Adipose tissue (tissue), 3 donors: Measurements from ENCODE around the gene CDKAL1. TPM values are rescaled to one million over a fixed set of nuclear protein-coding genes. Genes with fewer than 3 reads are reported as not detected.

ENCODE experiments used
- H3K27ac ChIP-seq: one replicate; pipeline ENCODE4 v1.5.1; 2013; ENCODE audit warnings: low read depth, low read length
- WGBS, 3 donors: extraction: QIAGEN DNeasy Blood & Tissue Kit; methylation state at CpG; one replicate each; pipeline ENCODE4 v1.1.7; 2013; 5-methylcytosine and 5-hydroxymethylcytosine counted together
- polyA plus RNA-seq, 3 donors: library from polyadenylated mRNA; stranded (reverse); fragments of 200-250 nt; gene quantifications; one replicate each; pipeline ENCODE4 v1.2.3, GENCODE V29; 2013
- donor health status: healthy with polysubstance abuse.
- donor health status: Bipolar disorder and iron deficiency.
- donor health status: healthy.

CDKAL1 gene
- polyA plus RNA-seq, 3 donors, result 2.9 to 6.0 (median 3.6) TPM

DNA sequence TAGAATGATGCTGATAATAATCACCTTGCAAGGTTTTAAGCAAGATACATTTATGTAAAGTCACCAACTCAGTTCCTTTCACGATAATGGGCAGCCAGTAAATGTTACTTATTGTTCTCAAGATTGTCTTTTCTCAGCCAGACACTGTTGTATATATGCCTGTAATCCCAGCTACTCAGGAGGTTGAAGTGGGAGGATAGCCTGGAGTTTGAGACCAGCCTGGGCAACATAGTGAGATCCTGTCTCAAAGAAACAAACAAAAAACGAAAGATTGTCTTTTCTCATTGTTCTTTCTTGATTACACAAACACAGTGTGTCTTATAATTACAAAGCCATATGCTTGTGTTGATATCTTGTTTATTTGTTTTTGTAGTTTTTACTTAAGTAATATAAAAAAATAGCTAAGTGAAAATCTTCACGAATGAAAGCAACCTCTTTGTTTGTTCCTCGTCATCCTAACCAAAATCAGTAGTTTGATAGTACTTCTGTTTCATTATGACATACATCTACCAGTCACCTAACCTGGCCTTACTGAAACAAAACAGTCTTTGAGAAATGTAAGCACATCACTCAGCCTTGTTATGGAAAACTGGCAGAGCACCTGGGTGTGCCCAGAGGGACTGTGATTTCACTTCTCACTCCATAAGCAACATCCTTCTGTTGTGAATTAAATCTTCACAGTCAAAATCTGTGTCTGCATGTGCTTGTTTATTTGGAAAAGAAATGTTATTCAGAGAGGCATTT, 623.1 kb downstream of the CDKAL1 start:
- WGBS, 3 donors, result 78 to 86% (median 82%) methylated on average over 4 of the region's 4 CpGs

DNA sequence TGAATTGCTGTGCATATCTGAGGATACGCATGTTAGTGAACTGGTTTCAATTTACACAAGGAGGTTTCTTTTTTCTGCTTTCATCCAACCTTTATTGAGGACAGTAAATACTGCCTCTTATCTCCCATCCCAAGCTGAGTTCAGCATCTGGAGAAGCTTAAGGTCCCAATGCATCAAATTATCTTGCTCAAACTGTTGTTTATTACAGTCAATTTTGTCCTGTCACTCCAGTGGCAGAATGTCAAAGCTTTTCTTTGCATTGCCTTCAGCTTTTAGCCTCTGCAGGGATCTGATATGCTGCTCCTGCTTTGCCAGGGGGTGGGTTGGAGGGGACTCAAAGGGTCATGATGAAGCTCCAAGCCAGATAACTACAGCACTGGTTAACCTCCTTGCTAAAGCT, 623.9 kb downstream of the CDKAL1 start:
- WGBS, 3 donors, result 86 to 99% (median 92%) methylated on average over 1 of the region's 1 CpG

More for the DNA sequence above, 623.1 kb downstream of the CDKAL1 start:
- H3K27ac ChIP-seq, result no peak overlapping the region

GRCh38 chr6:21158873-21159272, 624.6 kb downstream of the CDKAL1 start:
- no peak overlapping the region for H3K27ac ChIP-seq
- 46 to 66% (median 59%) methylated on average over 1 of the region's 1 CpG for WGBS, 3 donors

More for the DNA sequence above, 623.9 kb downstream of the CDKAL1 start:
- H3K27ac ChIP-seq, result no peak overlapping the region

- 93 to 99% (median 93%) methylated on average over 3 of the region's 3 CpGs for WGBS, 3 donors
- no peak overlapping the region for H3K27ac ChIP-seq
Observed at GRCh38 chr6:21159465-21159864, 625.2 kb downstream of the CDKAL1 start.

DNA sequence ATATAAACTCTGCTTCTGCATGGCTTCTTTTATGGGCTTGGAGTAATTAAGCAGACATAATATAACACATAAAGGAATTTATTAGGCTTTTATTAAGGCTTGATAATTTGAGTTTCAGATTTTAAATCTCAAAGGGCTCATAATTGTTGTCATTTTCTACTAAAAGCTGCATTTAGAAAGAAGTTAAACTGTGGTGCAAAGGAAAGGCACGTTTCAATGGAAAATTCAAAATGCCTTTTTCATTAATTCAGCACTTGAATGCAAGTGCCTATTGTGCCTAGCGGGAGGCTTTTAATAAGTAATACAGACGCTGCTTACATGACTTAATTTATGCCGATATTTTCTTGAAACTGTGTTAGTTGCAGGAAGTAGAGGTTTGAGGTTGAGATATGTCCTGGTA, 627.5 kb downstream of the CDKAL1 start:
- no peak overlapping the region for H3K27ac ChIP-seq
- 65 to 88% (median 70%) methylated on average over 4 of the region's 4 CpGs for WGBS, 3 donors

GRCh38 chr6:21163110-21163837, 629.0 kb downstream of the CDKAL1 start:
- no peak overlapping the region for H3K27ac ChIP-seq
- WGBS, 3 donors, result 95 to 96% (median 95%) methylated on average over 13 of the region's 13 CpGs

DNA sequence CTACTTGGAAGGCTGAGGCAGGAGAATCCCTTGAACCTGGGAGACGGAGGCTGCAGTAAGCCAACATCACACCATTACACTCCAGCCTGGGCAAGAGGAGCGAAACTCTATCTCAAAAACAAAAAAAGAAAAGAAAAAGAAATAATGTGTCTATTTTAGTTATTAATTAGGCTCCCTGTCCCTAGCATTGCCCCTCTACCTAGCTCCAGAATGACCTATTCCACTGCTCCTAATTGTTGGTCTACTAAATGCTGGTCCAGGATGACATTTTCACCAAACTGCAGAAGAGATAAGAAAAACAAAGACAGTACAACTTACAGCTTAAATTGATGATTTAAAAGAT, 629.6 kb downstream of the CDKAL1 start:
- WGBS, 3 donors, result 97 to 100% (median 98%) methylated on average over 2 of the region's 2 CpGs
- H3K27ac ChIP-seq, result no peak overlapping the region

- 28 to 76% (median 44%) methylated on average over 2 of the region's 2 CpGs for WGBS, 3 donors
- no peak overlapping the region for H3K27ac ChIP-seq
Observed at GRCh38 chr6:21164768-21165326, 630.6 kb downstream of the CDKAL1 start.

- no peak overlapping the region for H3K27ac ChIP-seq
- WGBS, 3 donors, result 77 to 96% (median 93%) methylated on average over 2 of the region's 2 CpGs
Observed at GRCh38 chr6:21166754-21167153, 632.5 kb downstream of the CDKAL1 start.

DNA sequence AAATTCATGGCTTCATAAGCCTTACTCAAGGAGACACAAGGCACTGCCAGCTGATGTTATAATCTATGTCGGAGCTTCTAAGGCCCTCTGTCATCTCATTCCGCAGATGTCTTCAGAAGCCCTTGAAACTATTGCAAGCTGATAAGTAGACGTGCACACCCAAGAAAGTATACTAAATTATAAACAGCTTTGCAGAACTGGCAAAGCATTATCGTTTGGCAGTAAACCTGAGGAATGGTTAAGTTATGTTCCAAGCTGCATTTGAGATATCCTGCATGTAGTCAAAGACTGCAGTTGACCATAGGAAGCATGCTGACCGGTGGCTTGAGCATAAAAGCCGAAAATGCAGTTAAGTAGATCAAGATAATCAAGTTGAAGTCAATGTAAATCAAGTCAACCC, 633.5 kb downstream of the CDKAL1 start:
- whole genome bisulfite sequencing, 3 donors, result 80 to 94% (median 85%) methylated on average over 6 of the region's 6 CpGs
- H3K27ac ChIP-seq, result no peak overlapping the region

- WGBS, 3 donors, result 92 to 98% (median 98%) methylated on average over 4 of the region's 4 CpGs
Observed at GRCh38 chr6:21171801-21172200, 637.5 kb downstream of the CDKAL1 start.

GRCh38 chr6:21173031-21173430, 638.8 kb downstream of the CDKAL1 start:
- WGBS, 3 donors, result 90 to 97% (median 92%) methylated on average over 2 of the region's 2 CpGs
- H3K27ac ChIP-seq, result no peak overlapping the region

More at GRCh38 chr6:21171801-21172200, 637.5 kb downstream of the CDKAL1 start:
- no peak overlapping the region for H3K27ac ChIP-seq

GRCh38 chr6:21173678-21174077, 639.4 kb downstream of the CDKAL1 start:
- H3K27ac ChIP-seq, result no peak overlapping the region
- WGBS, 3 donors, result 98 to 100% (median 98%) methylated on average over 2 of the region's 2 CpGs

DNA sequence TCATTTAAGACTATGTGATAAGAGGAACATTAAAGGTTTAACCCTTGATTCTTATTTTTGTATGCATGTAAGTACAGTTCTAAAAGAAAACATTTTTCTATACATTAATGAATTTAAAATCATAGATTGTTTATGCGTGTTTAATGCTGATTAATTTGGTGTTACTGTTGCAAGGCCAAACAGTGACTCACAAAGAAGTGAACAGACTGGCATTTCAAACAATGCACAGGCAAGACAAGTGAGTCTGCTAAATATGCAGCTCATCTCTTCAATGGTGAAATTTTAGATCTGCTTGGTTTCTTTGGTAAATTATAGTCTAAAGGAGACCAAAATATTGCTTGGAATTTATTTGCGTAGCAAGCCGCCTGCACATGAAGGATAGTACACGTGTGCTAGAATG, 641.9 kb downstream of the CDKAL1 start:
- WGBS, 3 donors, result 98 to 100% (median 99%) methylated on average over 4 of the region's 4 CpGs
- H3K27ac ChIP-seq, result no peak overlapping the region

- no peak overlapping the region for H3K27ac ChIP-seq
- WGBS, 3 donors, result 93 to 97% (median 94%) methylated on average over 1 of the region's 1 CpG
Observed at GRCh38 chr6:21180155-21180554, 645.9 kb downstream of the CDKAL1 start.

GRCh38 chr6:21180800-21181337, 646.6 kb downstream of the CDKAL1 start:
- H3K27ac ChIP-seq, result no peak overlapping the region
- WGBS, 3 donors, result 97 to 99% (median 99%) methylated on average over 4 of the region's 4 CpGs

- 89 to 96% (median 96%) methylated on average over 1 of the region's 1 CpG for WGBS, 3 donors
- H3K27ac ChIP-seq, result no peak overlapping the region
Observed at GRCh38 chr6:21181866-21182265, 647.6 kb downstream of the CDKAL1 start.

DNA sequence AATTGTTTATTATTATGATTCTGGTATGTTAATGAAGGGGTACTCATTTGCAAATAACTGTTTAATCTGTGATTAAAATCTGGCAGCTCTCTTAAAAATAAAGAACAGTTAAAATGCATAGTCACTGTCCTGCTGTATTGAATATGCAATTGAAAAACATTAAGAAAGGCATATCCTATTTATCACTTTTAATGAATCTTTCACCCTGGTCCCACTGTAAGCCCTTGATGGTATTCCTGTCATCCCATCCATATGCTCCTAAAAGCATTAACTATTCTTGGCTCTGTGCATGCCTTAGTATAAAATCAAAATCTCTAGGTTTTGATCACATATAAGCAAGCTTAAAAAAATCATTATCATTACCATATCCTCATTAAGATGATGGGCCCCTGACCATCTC, 648.3 kb downstream of the CDKAL1 start:
- no peak overlapping the region for H3K27ac ChIP-seq

DNA sequence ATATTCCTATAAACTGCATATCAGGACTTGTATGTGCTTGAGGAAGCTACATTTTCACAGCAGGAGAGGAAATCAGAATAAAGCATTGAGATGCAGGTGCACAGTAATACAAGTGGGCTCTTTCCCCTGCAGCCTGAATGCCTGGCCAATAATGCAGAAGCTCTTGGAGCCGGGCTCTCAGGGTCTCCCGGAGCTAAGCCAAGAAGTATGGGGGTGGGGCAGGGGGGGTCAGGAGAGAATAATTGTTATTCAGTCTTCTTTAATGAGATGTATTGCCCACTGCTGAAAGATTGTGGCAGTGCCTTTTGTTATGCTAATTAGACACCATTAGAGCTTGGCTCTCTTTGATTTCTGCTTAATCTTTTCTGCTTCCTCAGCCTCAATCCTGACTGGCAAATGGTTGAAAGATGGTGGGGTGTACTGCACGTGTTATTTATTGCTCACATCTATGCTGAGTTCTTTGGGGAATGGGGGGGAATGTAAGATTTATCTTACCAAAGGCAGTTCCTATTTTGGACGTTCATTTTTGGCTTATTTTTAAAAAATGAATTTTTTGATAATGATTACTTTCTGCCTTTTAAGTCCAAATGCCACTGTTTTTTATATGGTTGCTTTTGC, 651.7 kb downstream of the CDKAL1 start:
- 60 to 77% (median 62%) methylated on average over 4 of the region's 4 CpGs for WGBS, 3 donors
- no peak overlapping the region for H3K27ac ChIP-seq
